Breast epithelium (tissue), 4 donors: ENCODE data around the gene PLSCR3. TPM values are rescaled to one million over a fixed set of nuclear protein-coding genes. Genes with fewer than 3 reads are reported as not detected.

Experiments
- DNase-seq, 2 donors: peaks; one replicate each; pipeline ENCODE4 v3.0.0-alpha.2; 2019; ENCODE audit warnings: low spot score in 2 of 2
- H3K27ac ChIP-seq, 2 donors: fragments of 200-600 bp; sonication (generic) in 1 of 2; one replicate each; pipeline ENCODE4 v1.5.1; 2016 to 2019; ENCODE audit warnings: mild to moderate bottlenecking in 1 of 2
- H3K27me3 ChIP-seq, 2 donors: fragments of 200-600 bp; sonication (generic) in 1 of 2; one replicate each; pipeline versions ENCODE4 v1.5.1 to v1.6.0; 2017 to 2019; ENCODE audit warnings: control low read depth in 1 of 2, mild to moderate bottlenecking in 1 of 2
- H3K36me3 ChIP-seq: fragments of 200-600 bp; one replicate; pipeline ENCODE4 v1.5.1; 2019
- H3K4me1 ChIP-seq, 2 donors: fragments of 200-600 bp; sonication (generic); one replicate each; pipeline ENCODE4 v1.5.1; 2016 to 2019; ENCODE audit warnings: control low read depth in 1 of 2
- H3K4me3 ChIP-seq, 3 donors: fragments of 200-600 bp; sonication (generic); 1 replicate in 2 of 3; 2 replicates in 1 of 3; pipeline ENCODE4 v1.5.1; 2016 to 2019; ENCODE audit warnings: mild to moderate bottlenecking in 3 of 3, moderate library complexity in 2 of 3
- H3K9me3 ChIP-seq, 2 donors: fragments of 200-600 bp; sonication (generic) in 1 of 2; one replicate each; pipeline ENCODE4 v1.5.1; 2016 to 2019; ENCODE audit warnings: control low read depth in 1 of 2
- POLR2A ChIP-seq: fragments of 450-650 bp; IDR thresholded peaks from one replicate; pipeline ENCODE4 v1.6.1; 2016; ENCODE audit warnings: antibody characterized with exemption, mild to moderate bottlenecking, moderate library complexity
- POLR2AphosphoS5 ChIP-seq, 3 donors: sonication (generic); formaldehyde crosslinking; IDR thresholded peaks; one replicate each; pipeline ENCODE4 v1.6.1; 2017; ENCODE audit warnings: antibody characterized with exemption in 3 of 3
- intact Hi-C: fragments of 100-400 bp; cut with DNase I; formaldehyde crosslinking; loops from one replicate; pipeline ENCODE4 v1.15.1; 2023; ENCODE audit warnings: low total_unique reads
- total RNA-seq, 3 donors: library from RNA; depleted of rRNA; stranded (reverse); fragments of >200 nt; gene quantifications; one replicate each; pipeline ENCODE4 v1.1.0, GENCODE V29; 2016
- TF ChIP-seq, protein P1 (sequence below), 3 donors: fragments of 450-650 bp; IDR thresholded peaks; one replicate each; pipeline ENCODE4 v1.5.1; 2016 to 2017; ENCODE audit warnings: antibody characterized with exemption in 3 of 3, mild to moderate bottlenecking in 3 of 3, moderate library complexity in 3 of 3

The PLSCR3 gene
- total RNA-seq, 3 donors from 2014 or later = 16.0 to 24.3 (median 19.0) TPM

DNA sequence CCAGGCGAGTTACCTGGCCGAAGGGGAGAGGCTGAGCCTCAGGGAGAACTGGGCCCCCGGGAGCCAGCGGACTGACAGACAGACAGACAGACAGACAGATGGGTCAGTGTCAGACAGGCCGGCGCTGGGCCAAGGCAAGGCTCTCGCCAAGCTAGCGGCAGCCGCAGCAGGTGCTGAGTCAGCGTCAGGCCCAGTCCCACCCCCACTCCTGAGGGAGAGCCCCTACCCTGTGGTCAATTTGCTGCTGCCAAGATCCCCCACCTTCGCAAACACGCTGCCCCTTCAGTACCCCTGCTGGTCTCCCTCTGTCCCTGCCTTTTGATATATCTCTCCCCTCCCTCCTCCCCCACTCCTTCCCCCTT lies 46.5 kb upstream of the PLSCR3 start:
- Histone ChIP-seq H3K27me3 (no peaks in the 10 kb centered on the region), H3K4me1 (peaks cover 8 to 21% of the 10 kb centered on the region in 2 donors), H3K4me3 (peak overlapping the region in 2 of 3 donors; percentile 57 to 81), H3K27ac (peak overlapping the region; percentile 40 to 56), H3K9me3 (no peaks in the 10 kb centered on the region), H3K36me3 (no peaks in the 10 kb centered on the region)
- no peak for DNase-seq
- intact Hi-C loops = no loop called here
- TF ChIP-seq POLR2A (no peak), POLR2AphosphoS5 (IDR thresholded peaks at IDR 0.05) (no peak)
- TF ChIP-seq, protein P1, sequence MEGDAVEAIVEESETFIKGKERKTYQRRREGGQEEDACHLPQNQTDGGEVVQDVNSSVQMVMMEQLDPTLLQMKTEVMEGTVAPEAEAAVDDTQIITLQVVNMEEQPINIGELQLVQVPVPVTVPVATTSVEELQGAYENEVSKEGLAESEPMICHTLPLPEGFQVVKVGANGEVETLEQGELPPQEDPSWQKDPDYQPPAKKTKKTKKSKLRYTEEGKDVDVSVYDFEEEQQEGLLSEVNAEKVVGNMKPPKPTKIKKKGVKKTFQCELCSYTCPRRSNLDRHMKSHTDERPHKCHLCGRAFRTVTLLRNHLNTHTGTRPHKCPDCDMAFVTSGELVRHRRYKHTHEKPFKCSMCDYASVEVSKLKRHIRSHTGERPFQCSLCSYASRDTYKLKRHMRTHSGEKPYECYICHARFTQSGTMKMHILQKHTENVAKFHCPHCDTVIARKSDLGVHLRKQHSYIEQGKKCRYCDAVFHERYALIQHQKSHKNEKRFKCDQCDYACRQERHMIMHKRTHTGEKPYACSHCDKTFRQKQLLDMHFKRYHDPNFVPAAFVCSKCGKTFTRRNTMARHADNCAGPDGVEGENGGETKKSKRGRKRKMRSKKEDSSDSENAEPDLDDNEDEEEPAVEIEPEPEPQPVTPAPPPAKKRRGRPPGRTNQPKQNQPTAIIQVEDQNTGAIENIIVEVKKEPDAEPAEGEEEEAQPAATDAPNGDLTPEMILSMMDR (IDR thresholded peaks at IDR 0.05) = no peak

DNA sequence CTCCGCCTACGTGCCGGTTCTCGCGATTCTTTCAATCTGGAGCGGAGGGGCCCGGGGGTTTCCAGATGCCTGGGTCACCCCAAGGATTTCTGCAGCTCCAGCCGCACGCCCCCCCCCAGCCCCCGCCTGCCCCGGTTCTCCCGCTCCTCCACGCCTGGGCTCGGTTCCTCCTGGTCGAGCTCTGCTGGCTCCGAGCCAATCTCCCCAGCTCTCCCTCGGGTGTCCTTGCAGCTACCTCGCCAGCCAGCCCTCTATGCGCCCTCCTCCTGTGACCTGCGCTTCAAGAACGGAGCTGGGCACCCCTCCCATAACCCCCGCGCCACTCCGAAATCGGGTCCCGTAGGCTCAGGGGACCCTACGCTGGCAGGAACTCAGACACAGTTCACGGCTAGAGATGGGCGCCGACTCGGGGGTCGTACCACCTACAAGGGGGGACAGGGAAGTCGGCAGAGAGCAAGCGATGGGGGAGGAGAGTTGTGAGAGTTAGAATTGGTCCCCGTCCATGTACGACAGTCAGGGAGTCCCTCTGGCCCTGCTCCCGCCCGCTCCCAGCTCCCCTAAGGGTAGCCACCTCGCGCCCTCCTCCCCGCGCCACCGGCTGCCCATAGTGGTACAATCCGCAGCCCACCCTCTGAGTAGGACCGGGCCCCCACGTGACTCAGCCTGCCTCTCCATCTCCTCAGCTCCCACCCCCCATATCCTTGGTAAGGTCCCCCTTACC lies 45.9 kb upstream of the PLSCR3 start:
- Histone ChIP-seq H3K36me3 (no peaks in the 10 kb centered on the region), H3K27ac (peak overlapping the region; percentile 40 to 56), H3K27me3 (no peaks in the 10 kb centered on the region), H3K4me1 (peaks cover 8 to 21% of the 10 kb centered on the region in 2 donors), H3K9me3 (no peaks in the 10 kb centered on the region), H3K4me3 (peak overlapping the region; percentile 38 to 81 (median 57))
- peak; percentile 58 to 72 for DNase-seq
- TF ChIP-seq POLR2A (no peak), POLR2AphosphoS5 (IDR thresholded peaks at IDR 0.05) (no peak)
- TF ChIP-seq, protein P1 (IDR thresholded peaks at IDR 0.05) = no peak
- intact Hi-C loops = no loop called here

DNA sequence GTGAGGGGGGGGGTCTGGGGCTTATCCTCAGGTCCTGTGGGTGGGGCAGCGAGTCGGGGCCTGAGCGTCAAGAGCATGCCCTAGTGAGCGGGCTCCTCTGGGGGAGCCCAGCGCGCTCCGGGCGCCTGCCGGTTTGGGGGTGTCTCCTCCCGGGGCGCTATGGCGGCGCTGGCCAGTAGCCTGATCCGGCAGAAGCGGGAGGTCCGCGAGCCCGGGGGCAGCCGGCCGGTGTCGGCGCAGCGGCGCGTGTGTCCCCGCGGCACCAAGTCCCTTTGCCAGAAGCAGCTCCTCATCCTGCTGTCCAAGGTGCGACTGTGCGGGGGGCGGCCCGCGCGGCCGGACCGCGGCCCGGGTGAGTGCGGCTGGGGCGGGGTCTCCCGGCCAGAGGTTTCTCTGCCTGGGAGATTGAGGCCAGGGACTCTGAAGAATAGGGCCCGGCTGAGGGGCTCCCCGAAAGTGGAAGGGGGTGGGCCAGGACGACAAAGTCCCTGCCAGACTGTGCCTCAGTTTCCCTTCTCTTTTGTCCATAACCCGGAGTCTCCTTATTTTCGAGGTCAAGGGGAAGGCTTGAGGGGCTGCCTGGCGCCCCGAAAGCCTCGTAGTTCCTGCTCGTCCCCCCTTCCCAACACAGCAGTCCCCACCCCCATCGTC lies 45.3 kb upstream of the PLSCR3 start, which contains the start of gene FGF11:
Gene FGF11, plus strand, starts transcription at position 51 of the 651 bp plus-strand sequence. Its CDS starts 109 bp downstream, at position 160.
- TF ChIP-seq, protein P1 (IDR thresholded peaks at IDR 0.05) = no peak
- no peak for TF ChIP-seq POLR2AphosphoS5 (IDR thresholded peaks at IDR 0.05)
- no peak for TF ChIP-seq POLR2A
- Histone ChIP-seq H3K36me3 (no peaks in the 10 kb centered on the region), H3K27ac (peak within 1 kb of the TSS; percentile 91 to 93), H3K27me3 (no peaks in the 10 kb centered on the region), H3K9me3 (no peaks in the 10 kb centered on the region), H3K4me1 (peaks cover 8 to 21% of the 10 kb centered on the region in 2 donors), H3K4me3 (peak within 1 kb of the TSS; percentile 38 to 81 (median 62))
- intact Hi-C loops = loop anchor here (10.0 kb wide), 2 partner anchors 45 to 85 kb away; partner anchors contain the start of genes KCTD11, POLR2A, SLC35G6 and TMEM95
- no peak for DNase-seq

DNA sequence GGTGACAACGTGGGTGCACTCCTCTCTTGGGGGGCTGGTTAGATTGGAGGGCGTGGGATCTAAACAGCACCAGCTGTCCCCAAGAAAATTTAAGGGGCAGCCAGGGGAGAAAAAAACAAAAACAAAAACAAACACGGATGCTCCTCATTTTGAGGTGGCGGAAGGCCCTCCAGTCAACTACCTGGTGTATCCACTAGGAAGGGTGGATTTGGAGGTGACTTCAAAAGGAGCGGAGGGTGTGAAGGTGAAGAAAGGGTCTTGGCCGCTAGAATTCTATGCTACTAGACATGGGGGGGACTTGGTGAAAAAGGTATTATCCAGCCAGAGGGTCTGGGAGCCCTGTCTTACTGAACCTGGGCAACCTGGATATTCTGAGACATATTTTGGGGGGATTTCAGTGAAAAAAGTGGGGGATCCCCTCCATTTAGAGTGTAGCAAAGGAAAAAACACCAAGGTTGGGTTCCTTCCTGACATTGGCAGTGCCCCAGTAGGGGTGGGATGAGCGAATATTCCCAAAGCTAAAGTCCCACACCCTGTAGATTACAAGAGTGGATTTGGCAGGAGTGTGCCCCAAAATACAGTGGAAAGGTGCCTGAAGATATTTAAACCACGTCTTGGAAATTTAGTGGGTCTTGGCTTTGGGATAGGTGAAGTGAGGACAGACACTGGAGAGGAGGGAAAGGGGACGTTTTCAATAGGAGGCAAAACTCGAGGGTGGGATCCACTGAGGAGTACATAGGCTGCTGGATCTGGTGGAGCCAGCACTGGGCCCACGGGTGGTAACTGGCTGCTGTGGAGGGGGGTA lies 44.5 kb upstream of the PLSCR3 start:
- intact Hi-C loops = loop anchor here (10.0 kb wide), 2 partner anchors 46 to 84 kb away; partner anchors contain the start of genes KCTD11, POLR2A, SLC35G6 and TMEM95
- TF ChIP-seq, protein P1 (IDR thresholded peaks at IDR 0.05) = no peak
- no peak for TF ChIP-seq POLR2AphosphoS5 (IDR thresholded peaks at IDR 0.05)
- TF ChIP-seq POLR2A = no peak
- Histone ChIP-seq H3K27ac (peak overlapping the region in 1 of 2 donors; percentile 91), H3K36me3 (no peaks in the 10 kb centered on the region), H3K4me1 (peaks cover 8 to 21% of the 10 kb centered on the region in 2 donors), H3K4me3 (peak overlapping the region; percentile 36 to 81 (median 62)), H3K9me3 (no peaks in the 10 kb centered on the region), H3K27me3 (no peaks in the 10 kb centered on the region)
- DNase-seq = no peak
